ENCODE data around the gene ITGB4. TPM values are rescaled to one million over a fixed set of nuclear protein-coding genes. Genes with fewer than 3 reads are reported as not detected.

ITGB4 gene
- polyA plus RNA-seq, 1 donor = 48.4 TPM

GRCh38 chr17:75731086-75731715 lies 9.9 kb downstream of the ITGB4 start:
- no peak overlapping the region for H3K4me3 ChIP-seq (ENCODE audit: low read length)

GRCh38 chr17:75731716-75732498 lies 10.6 kb downstream of the ITGB4 start:
- peak in 1 of 2 donors; percentile 68 for DNase-seq
- no CpG with 5 or more reads among the region's 31 CpGs for WGBS (ENCODE audit: insufficient coverage, low lambda C conversion rate)
- H3K4me3 ChIP-seq (ENCODE audit: low read length) = no peak overlapping the region
- H3K9me3 ChIP-seq (ENCODE audit: control insufficient read depth, low read depth, low read length) = no peaks in the 10 kb centered on the region
- peaks cover 15% of the 10 kb centered on the region for H3K4me1 ChIP-seq (ENCODE audit: control insufficient read depth, insufficient read depth, low read length)
- no peaks in the 10 kb centered on the region for H3K27me3 ChIP-seq (ENCODE audit: control insufficient read depth, insufficient read depth, low read length)
- H3K36me3 ChIP-seq (ENCODE audit: control insufficient read depth, insufficient read depth, low read length) = peaks cover 59% of the 10 kb centered on the region
- H3K27ac ChIP-seq (ENCODE audit: low read length) = no peak overlapping the region

More at GRCh38 chr17:75731086-75731715, 9.9 kb downstream of the ITGB4 start:
- DNase-seq = no peak
- Histone ChIP-seq H3K27ac (ENCODE audit: low read length) (no peak overlapping the region), H3K9me3 (ENCODE audit: control insufficient read depth, low read depth, low read length) (no peaks in the 10 kb centered on the region), H3K36me3 (ENCODE audit: control insufficient read depth, insufficient read depth, low read length) (peaks cover 53% of the 10 kb centered on the region), H3K4me1 (ENCODE audit: control insufficient read depth, insufficient read depth, low read length) (peaks cover 15% of the 10 kb centered on the region), H3K27me3 (ENCODE audit: control insufficient read depth, insufficient read depth, low read length) (no peaks in the 10 kb centered on the region)
- 100% methylated on average over 1 of the region's 26 CpGs for WGBS (ENCODE audit: insufficient coverage, low lambda C conversion rate)

- no peak overlapping the region for H3K27ac ChIP-seq (ENCODE audit: low read length)
- H3K9me3 ChIP-seq (ENCODE audit: control insufficient read depth, low read depth, low read length) = no peaks in the 10 kb centered on the region
- no peak for DNase-seq
- H3K4me3 ChIP-seq (ENCODE audit: low read length) = no peak overlapping the region
- peaks cover 49% of the 10 kb centered on the region for H3K36me3 ChIP-seq (ENCODE audit: control insufficient read depth, insufficient read depth, low read length)
- H3K4me1 ChIP-seq (ENCODE audit: control insufficient read depth, insufficient read depth, low read length) = peaks cover 15% of the 10 kb centered on the region
- WGBS (ENCODE audit: insufficient coverage, low lambda C conversion rate) = no CpG with 5 or more reads among the region's 18 CpGs
- H3K27me3 ChIP-seq (ENCODE audit: control insufficient read depth, insufficient read depth, low read length) = no peaks in the 10 kb centered on the region
These were observed 12.2 kb downstream of the ITGB4 start for GRCh38 chr17:75733471-75733870.

- Histone ChIP-seq H3K4me1 (ENCODE audit: control insufficient read depth, insufficient read depth, low read length) (peaks cover 15% of the 10 kb centered on the region), H3K4me3 (ENCODE audit: low read length) (no peak overlapping the region), H3K27me3 (ENCODE audit: control insufficient read depth, insufficient read depth, low read length) (no peaks in the 10 kb centered on the region), H3K36me3 (ENCODE audit: control insufficient read depth, insufficient read depth, low read length) (peaks cover 48% of the 10 kb centered on the region), H3K9me3 (ENCODE audit: control insufficient read depth, low read depth, low read length) (no peaks in the 10 kb centered on the region), H3K27ac (ENCODE audit: low read length) (peak overlapping the region; percentile 4)
- peak; percentile 55 to 79 for DNase-seq
- WGBS (ENCODE audit: insufficient coverage, low lambda C conversion rate) = 90% methylated on average over 2 of the region's 4 CpGs
These were observed 13.5 kb downstream of the ITGB4 start for GRCh38 chr17:75734674-75735294.

GRCh38 chr17:75736173-75736835 lies 15.0 kb downstream of the ITGB4 start:
- no peak overlapping the region for H3K27ac ChIP-seq (ENCODE audit: low read length)
- peaks cover 15% of the 10 kb centered on the region for H3K4me1 ChIP-seq (ENCODE audit: control insufficient read depth, insufficient read depth, low read length)
- no CpG with 5 or more reads among the region's 26 CpGs for WGBS (ENCODE audit: insufficient coverage, low lambda C conversion rate)
- H3K27me3 ChIP-seq (ENCODE audit: control insufficient read depth, insufficient read depth, low read length) = no peaks in the 10 kb centered on the region
- H3K4me3 ChIP-seq (ENCODE audit: low read length) = no peak overlapping the region
- no peaks in the 10 kb centered on the region for H3K9me3 ChIP-seq (ENCODE audit: control insufficient read depth, low read depth, low read length)
- peaks cover 53% of the 10 kb centered on the region for H3K36me3 ChIP-seq (ENCODE audit: control insufficient read depth, insufficient read depth, low read length)
- DNase-seq = no peak

GRCh38 chr17:75737133-75737962 lies 16.1 kb downstream of the ITGB4 start:
- H3K9me3 ChIP-seq (ENCODE audit: control insufficient read depth, low read depth, low read length) = no peaks in the 10 kb centered on the region
- H3K36me3 ChIP-seq (ENCODE audit: control insufficient read depth, insufficient read depth, low read length) = peaks cover 53% of the 10 kb centered on the region
- H3K4me3 ChIP-seq (ENCODE audit: low read length) = no peak overlapping the region
- peaks cover 8% of the 10 kb centered on the region for H3K4me1 ChIP-seq (ENCODE audit: control insufficient read depth, insufficient read depth, low read length)
- no peak for DNase-seq
- H3K27me3 ChIP-seq (ENCODE audit: control insufficient read depth, insufficient read depth, low read length) = no peaks in the 10 kb centered on the region
- WGBS (ENCODE audit: insufficient coverage, low lambda C conversion rate) = no CpG with 5 or more reads among the region's 20 CpGs
- H3K27ac ChIP-seq (ENCODE audit: low read length) = no peak overlapping the region

GRCh38 chr17:75738218-75738802 lies 17.1 kb downstream of the ITGB4 start:
- Histone ChIP-seq H3K27ac (ENCODE audit: low read length) (no peak overlapping the region), H3K4me3 (ENCODE audit: low read length) (no peak overlapping the region), H3K36me3 (ENCODE audit: control insufficient read depth, insufficient read depth, low read length) (peaks cover 57% of the 10 kb centered on the region), H3K4me1 (ENCODE audit: control insufficient read depth, insufficient read depth, low read length) (peaks cover 5% of the 10 kb centered on the region), H3K27me3 (ENCODE audit: control insufficient read depth, insufficient read depth, low read length) (no peaks in the 10 kb centered on the region), H3K9me3 (ENCODE audit: control insufficient read depth, low read depth, low read length) (no peaks in the 10 kb centered on the region)
- no CpG with 5 or more reads among the region's 14 CpGs for WGBS (ENCODE audit: insufficient coverage, low lambda C conversion rate)
- DNase-seq = no peak

GRCh38 chr17:75739174-75739573 lies 17.9 kb downstream of the ITGB4 start:
- H3K27ac ChIP-seq (ENCODE audit: low read length) = no peak overlapping the region
- H3K9me3 ChIP-seq (ENCODE audit: control insufficient read depth, low read depth, low read length) = no peaks in the 10 kb centered on the region
- DNase-seq = no peak
- no peak overlapping the region for H3K4me3 ChIP-seq (ENCODE audit: low read length)
- peaks cover 57% of the 10 kb centered on the region for H3K36me3 ChIP-seq (ENCODE audit: control insufficient read depth, insufficient read depth, low read length)
- WGBS (ENCODE audit: insufficient coverage, low lambda C conversion rate) = no CpG with 5 or more reads among the region's 7 CpGs
- H3K27me3 ChIP-seq (ENCODE audit: control insufficient read depth, insufficient read depth, low read length) = no peaks in the 10 kb centered on the region
- H3K4me1 ChIP-seq (ENCODE audit: control insufficient read depth, insufficient read depth, low read length) = peaks cover 5% of the 10 kb centered on the region

- Histone ChIP-seq H3K27me3 (ENCODE audit: control insufficient read depth, insufficient read depth, low read length) (no peaks in the 10 kb centered on the region), H3K36me3 (ENCODE audit: control insufficient read depth, insufficient read depth, low read length) (peaks cover 60% of the 10 kb centered on the region), H3K4me1 (ENCODE audit: control insufficient read depth, insufficient read depth, low read length) (no peaks in the 10 kb centered on the region), H3K27ac (ENCODE audit: low read length) (no peak overlapping the region), H3K9me3 (ENCODE audit: control insufficient read depth, low read depth, low read length) (no peaks in the 10 kb centered on the region), H3K4me3 (ENCODE audit: low read length) (no peak overlapping the region)
- DNase-seq = no peak
- no CpG with 5 or more reads among the region's 14 CpGs for WGBS (ENCODE audit: insufficient coverage, low lambda C conversion rate)
These were observed 18.5 kb downstream of the ITGB4 start for GRCh38 chr17:75739801-75740200.

Measured in large intestine (tissue), 3 donors.